ENCODE data around the gene ATP8B1. TPM values are rescaled to one million over a fixed set of nuclear protein-coding genes. Genes with fewer than 3 reads are reported as not detected.
"Not testable (repeated sequence)": the region's sequence is repeated elsewhere in the genome, so short reads cannot be mapped to it uniquely, and the experiment has no call there.

The ATP8B1 gene
- total RNA-seq, 2 donors from 2014 or later, result 248 to 387 TPM

GRCh38 chr18:57651914-57652313 is 151.2 kb downstream of the ATP8B1 start:
- ATAC-seq (no peak), DNase-seq (no peak)
- intact Hi-C loops (cut with DNase I, micrococcal nuclease), result no loop called here

GRCh38 chr18:57649556-57650500 is 153.3 kb downstream of the ATP8B1 start:
- ATAC-seq, result no peak
- no peak for DNase-seq
- intact Hi-C loops (cut with DNase I, micrococcal nuclease), result no loop called here

GRCh38 chr18:57648414-57648813 is 154.7 kb downstream of the ATP8B1 start:
- intact Hi-C loops (cut with DNase I, micrococcal nuclease), result no loop called here
- ATAC-seq (peak; percentile 14), DNase-seq (no peak)

- intact Hi-C loops (cut with DNase I, micrococcal nuclease), result no loop called here
- DNase-seq (no peak), ATAC-seq (peak; percentile 24)
These were observed 158.6 kb downstream of the ATP8B1 start for GRCh38 chr18:57644540-57644939.

- intact Hi-C loops (cut with DNase I, micrococcal nuclease); DNase-seq: not testable (repeated sequence)
- peak; percentile 23 for ATAC-seq
These were observed 159.4 kb downstream of the ATP8B1 start for GRCh38 chr18:57643726-57644125.

GRCh38 chr18:57642462-57642861 is 160.7 kb downstream of the ATP8B1 start:
- intact Hi-C loops (cut with DNase I, micrococcal nuclease); DNase-seq; ATAC-seq: not testable (repeated sequence)

GRCh38 chr18:57640749-57641148 is 162.4 kb downstream of the ATP8B1 start:
- intact Hi-C loops (cut with DNase I, micrococcal nuclease), result no loop called here
- ATAC-seq (no peak), DNase-seq (no peak)

GRCh38 chr18:57640236-57640635 is 162.9 kb downstream of the ATP8B1 start:
- intact Hi-C loops (cut with DNase I, micrococcal nuclease), result no loop called here
- DNase-seq (no peak), ATAC-seq (no peak)

- intact Hi-C loops (cut with DNase I, micrococcal nuclease), result loop anchor here in 1 of 2 donors (10.0 kb wide), 1 partner anchor 410 kb away; the partner anchor contains the start of gene NEDD4L
- ATAC-seq (no peak), DNase-seq (no peak)
These were observed 167.9 kb downstream of the ATP8B1 start for GRCh38 chr18:57635003-57635822.

- no peak for DNase-seq
- no peak for ATAC-seq
- intact Hi-C loops (cut with DNase I, micrococcal nuclease), result loop anchor here in 1 of 2 donors (10.0 kb wide), 1 partner anchor 413 kb away; the partner anchor contains the start of gene NEDD4L
These were observed 171.4 kb downstream of the ATP8B1 start for GRCh38 chr18:57631697-57632096.

GRCh38 chr18:57630754-57631595 is 172.1 kb downstream of the ATP8B1 start:
- intact Hi-C loops (cut with DNase I, micrococcal nuclease), result loop anchor here in 1 of 2 donors (10.0 kb wide), 1 partner anchor 414 kb away; the partner anchor contains the start of gene NEDD4L
- DNase-seq, result peak in 1 of 2 donors; percentile 24
- ATAC-seq, result no peak

- ATAC-seq, result peak; percentile 97
- peak; percentile 97 to 98 for DNase-seq
- intact Hi-C loops (cut with DNase I, micrococcal nuclease), result loop anchor here in 1 of 2 donors (10.0 kb wide), 1 partner anchor 415 kb away; the partner anchor contains the start of gene NEDD4L
These were observed 172.9 kb downstream of the ATP8B1 start for GRCh38 chr18:57630002-57630753.

GRCh38 chr18:57629422-57629821 is 173.7 kb downstream of the ATP8B1 start:
- intact Hi-C loops (cut with DNase I, micrococcal nuclease), result no loop called here
- no peak for DNase-seq
- no peak for ATAC-seq

GRCh38 chr18:57627488-57627887 is 175.6 kb downstream of the ATP8B1 start:
- DNase-seq, result no peak
- intact Hi-C loops (cut with DNase I, micrococcal nuclease), result no loop called here
- ATAC-seq, result no peak

- intact Hi-C loops (cut with DNase I, micrococcal nuclease), result no loop called here
- ATAC-seq, result no peak
- DNase-seq, result no peak
These were observed 178.1 kb downstream of the ATP8B1 start for GRCh38 chr18:57624988-57625387.

- ATAC-seq (peak; percentile 48), DNase-seq (peak in 1 of 2 donors; percentile 45)
- intact Hi-C loops (cut with DNase I, micrococcal nuclease), result no loop called here
These were observed 181.9 kb downstream of the ATP8B1 start for GRCh38 chr18:57621246-57621604.

GRCh38 chr18:57619876-57620275 is 183.2 kb downstream of the ATP8B1 start:
- DNase-seq, result no peak
- ATAC-seq, result no peak
- intact Hi-C loops (cut with DNase I, micrococcal nuclease), result no loop called here

- DNase-seq (no peak), ATAC-seq (no peak)
- intact Hi-C loops (cut with DNase I, micrococcal nuclease), result no loop called here
These were observed 184.2 kb downstream of the ATP8B1 start for GRCh38 chr18:57618910-57619309.
